ENCODE measurements around the gene NFKBIA.
"Not testable (repeated sequence)": the region's sequence is repeated elsewhere in the genome, so short reads cannot be mapped to it uniquely, and the experiment has no call there.

Gene NFKBIA

GRCh38 chr14:35404449-35405303 is at the start of gene NFKBIA:
NFKBIA (minus strand) TSS chr14:35404749; CDS start chr14:35404644, 105 bp downstream.
- DNase-seq: peak; percentile 60 to 83

- no peak for DNase-seq
These were observed 41.9 kb upstream of the NFKBIA start for GRCh38 chr14:35446450-35446849.

GRCh38 chr14:35444104-35444503 is 39.6 kb upstream of the NFKBIA start:
- DNase-seq: no peak

- no peak for DNase-seq
These were observed 36.6 kb upstream of the NFKBIA start for GRCh38 chr14:35441160-35441559.

GRCh38 chr14:35438910-35439713 is 34.6 kb upstream of the NFKBIA start:
- DNase-seq: peak in 1 of 2 experiments; percentile 4

GRCh38 chr14:35438492-35438891 is 33.9 kb upstream of the NFKBIA start:
- DNase-seq: not testable (repeated sequence)

GRCh38 chr14:35435177-35435576 is 30.6 kb upstream of the NFKBIA start:
- DNase-seq: no peak

GRCh38 chr14:35433826-35434225 is 29.3 kb upstream of the NFKBIA start:
- no peak for DNase-seq

- DNase-seq: no peak
These were observed 26.1 kb upstream of the NFKBIA start for GRCh38 chr14:35430459-35431199.

- no peak for DNase-seq
These were observed 25.4 kb upstream of the NFKBIA start for GRCh38 chr14:35429951-35430350.

- no peak for DNase-seq
These were observed 21.3 kb upstream of the NFKBIA start for GRCh38 chr14:35425850-35426249.

- no peak for DNase-seq
These were observed 19.1 kb upstream of the NFKBIA start for GRCh38 chr14:35423621-35424020.

GRCh38 chr14:35420036-35420811 is 15.7 kb upstream of the NFKBIA start:
- DNase-seq: no peak

- DNase-seq: no peak
These were observed 14.9 kb upstream of the NFKBIA start for GRCh38 chr14:35419429-35419841.

GRCh38 chr14:35418093-35418492 is 13.5 kb upstream of the NFKBIA start:
- DNase-seq: no peak

- no peak for DNase-seq
These were observed 11.7 kb upstream of the NFKBIA start for GRCh38 chr14:35416108-35416750.

- DNase-seq: no peak
These were observed 9.8 kb upstream of the NFKBIA start for GRCh38 chr14:35414365-35414764.

GRCh38 chr14:35412272-35413056 is 7.9 kb upstream of the NFKBIA start:
- no peak for DNase-seq

- DNase-seq: no peak
These were observed 6.3 kb upstream of the NFKBIA start for GRCh38 chr14:35410858-35411257.

- DNase-seq: no peak
These were observed 5.0 kb upstream of the NFKBIA start for GRCh38 chr14:35409595-35409994.

- DNase-seq: no peak
These were observed 3.5 kb upstream of the NFKBIA start for GRCh38 chr14:35408026-35408425.

All from NCI-H187 (cell line).